DND-41 (cell line): ENCODE measurements around the gene CARD18.
"Not testable (repeated sequence)": the region's sequence is repeated elsewhere in the genome, so short reads cannot be mapped to it uniquely, and the experiment has no call there.

Experiments
- ATAC-seq: fragments of 200-7000 bp; cut with Tn5 transposase; 3 replicates; pipeline ENCODE4 v1.9.1; 2021; ENCODE audit warnings: low read depth; ENCODE audit not compliant: insufficient read depth
- DNase-seq: peaks from one replicate; pipeline ENCODE4 v3.0.0-alpha.2; 2020
- H2AFZ ChIP-seq: 2 replicates; pipeline ENCODE4 v1.6.0; 2012; ENCODE audit warnings: low read depth, low read length
- H3K27ac ChIP-seq: 2 replicates; pipeline ENCODE4 v1.5.1; 2012; ENCODE audit warnings: low read length, inconsistent platforms
- H3K27me3 ChIP-seq: fragments of 200-600 bp; sonication (generic); 2 replicates; pipeline ENCODE4 v1.6.0; 2012; ENCODE audit warnings: low read length, mild to moderate bottlenecking, inconsistent platforms; ENCODE audit not compliant: insufficient read depth, poor library complexity
- H3K36me3 ChIP-seq: 2 replicates; pipeline ENCODE4 v1.5.1; 2012; ENCODE audit warnings: low read length, inconsistent platforms; ENCODE audit not compliant: insufficient read depth
- H3K4me1 ChIP-seq: 2 replicates; pipeline ENCODE4 v1.5.1; 2012; ENCODE audit warnings: mild to moderate bottlenecking, low read length; ENCODE audit not compliant: insufficient read depth
- H3K4me2 ChIP-seq: 2 replicates; pipeline ENCODE4 v1.6.0; 2012; ENCODE audit warnings: mild to moderate bottlenecking, moderate library complexity, low read length, inconsistent platforms; ENCODE audit not compliant: insufficient read depth
- H3K4me3 ChIP-seq, 2 experiments: fragments of 200-600 bp in 1 of 2; shearing (Covaris generic) in 1 of 2; 2 replicates each; pipeline ENCODE4 v1.5.1; 2012 to 2016; ENCODE audit warnings: inconsistent platforms in 2 of 2, low read length in 2 of 2, mild to moderate bottlenecking in 2 of 2, low read depth in 1 of 2, moderate library complexity in 1 of 2
- H3K79me2 ChIP-seq: 2 replicates; pipeline ENCODE4 v1.6.0; 2012; ENCODE audit warnings: low read length, inconsistent platforms; ENCODE audit not compliant: insufficient read depth
- H3K9ac ChIP-seq: 2 replicates; pipeline ENCODE4 v1.6.0; 2012; ENCODE audit warnings: low read depth, mild to moderate bottlenecking, inconsistent platforms, low read length, moderate library complexity
- H3K9me3 ChIP-seq: 2 replicates; pipeline ENCODE4 v1.5.1; 2012; ENCODE audit warnings: low read length, moderate library complexity, mild to moderate bottlenecking, inconsistent platforms; ENCODE audit not compliant: insufficient read depth, severe bottlenecking
- H4K20me1 ChIP-seq: 2 replicates; pipeline ENCODE4 v1.6.0; 2012; ENCODE audit warnings: low read length; ENCODE audit not compliant: insufficient read depth
- CTCF ChIP-seq: IDR thresholded peaks from 2 replicates; pipeline ENCODE4 v1.5.1; 2012; ENCODE audit warnings: borderline replicate concordance, low read length, moderate library complexity, mild to moderate bottlenecking; ENCODE audit not compliant: poor library complexity, severe bottlenecking; ENCODE audit errors: extremely low read depth
- EZH2 ChIP-seq: IDR thresholded peaks from 3 replicates; pipeline ENCODE4 v1.6.1; 2012; ENCODE audit warnings: borderline replicate concordance, low read depth, mild to moderate bottlenecking, moderate library complexity, low read length, inconsistent platforms; ENCODE audit not compliant: severe bottlenecking

Gene CARD18

GRCh38 chr11:105109855-105110687, 29.5 kb downstream of the CARD18 start:
- Histone ChIP-seq H3K9me3 (peaks cover 2% of the 10 kb centered on the region), H3K4me2 (no peak overlapping the region), H3K4me3 (no peak overlapping the region), H3K4me1 (peaks cover 12% of the 10 kb centered on the region), H3K27me3 (no peaks in the 10 kb centered on the region), H3K27ac (no peak overlapping the region), H3K79me2 (no peaks in the 10 kb centered on the region), H4K20me1 (no peaks in the 10 kb centered on the region), H2AFZ (peak overlapping the region; percentile 30; the same call in 1 of the 2 replicates), H3K9ac (no peak overlapping the region), H3K36me3 (no peaks in the 10 kb centered on the region)
- no peak for DNase-seq
- no peak for ATAC-seq
- TF ChIP-seq EZH2 (no peak), CTCF (no peak)

GRCh38 chr11:105109321-105109720, 30.2 kb downstream of the CARD18 start:
- H3K9me3 ChIP-seq, result peaks cover 5% of the 10 kb centered on the region
- no peak overlapping the region for H3K27ac ChIP-seq
- H3K36me3 ChIP-seq, result no peaks in the 10 kb centered on the region
- H3K27me3 ChIP-seq, result no peaks in the 10 kb centered on the region
- H3K4me3 ChIP-seq, result no peak overlapping the region
- no peak for ATAC-seq
- no peak overlapping the region for H3K4me2 ChIP-seq
- no peak for TF ChIP-seq CTCF
- no peak for TF ChIP-seq EZH2
- H2AFZ ChIP-seq, result no peak overlapping the region
- H3K79me2 ChIP-seq, result no peaks in the 10 kb centered on the region
- DNase-seq, result no peak
- H4K20me1 ChIP-seq, result no peaks in the 10 kb centered on the region
- H3K4me1 ChIP-seq, result peaks cover 12% of the 10 kb centered on the region
- H3K9ac ChIP-seq, result no peak overlapping the region

- ATAC-seq (no peak), DNase-seq (no peak)
- TF ChIP-seq CTCF, result no peak
- no peak for TF ChIP-seq EZH2
- peaks cover 5% of the 10 kb centered on the region for H3K9me3 ChIP-seq
- H3K4me2 ChIP-seq, result no peak overlapping the region
- H4K20me1 ChIP-seq, result no peaks in the 10 kb centered on the region
- H2AFZ ChIP-seq, result no peak overlapping the region
- H3K79me2 ChIP-seq, result no peaks in the 10 kb centered on the region
- no peaks in the 10 kb centered on the region for H3K36me3 ChIP-seq
- H3K4me3 ChIP-seq, result no peak overlapping the region
- no peak overlapping the region for H3K27ac ChIP-seq
- no peak overlapping the region for H3K9ac ChIP-seq
- H3K27me3 ChIP-seq, result no peaks in the 10 kb centered on the region
- H3K4me1 ChIP-seq, result peaks cover 12% of the 10 kb centered on the region
These were observed 31.3 kb downstream of the CARD18 start for GRCh38 chr11:105108247-105108646.

GRCh38 chr11:105107226-105107825, 32.2 kb downstream of the CARD18 start:
- not testable (repeated sequence) for DNase-seq, H3K36me3 ChIP-seq, H4K20me1 ChIP-seq, H3K79me2 ChIP-seq, H3K27me3 ChIP-seq, H3K4me3 ChIP-seq, ATAC-seq, H3K27ac ChIP-seq, H2AFZ ChIP-seq, H3K9ac ChIP-seq, H3K9me3 ChIP-seq, H3K4me2 ChIP-seq
- H3K4me1 ChIP-seq, result peaks cover 12% of the 10 kb centered on the region
